Renal pelvis (tissue), 4 donors: Measurements from ENCODE around the gene COL4A6. TPM values are rescaled to one million over a fixed set of nuclear protein-coding genes. Genes with fewer than 3 reads are reported as not detected.

Experiments used
- DNase-seq: peaks from one replicate; pipeline ENCODE4 v3.0.0-alpha.2; 2013
- polyA plus RNA-seq, 3 donors: library from polyadenylated mRNA; unstranded; fragments of 120-200 nt; gene quantifications; one replicate each; pipeline ENCODE4 v1.2.1, GENCODE V29; 2013; ENCODE audit not compliant: insufficient read length in 3 of 3

COL4A6 gene
- polyA plus RNA-seq, 3 donors, result 13.6 to 18.6 (median 15.5) TPM

- no peak for DNase-seq
Observed at GRCh38 chrX:108217876-108218275, 220.3 kb downstream of the COL4A6 start.

- DNase-seq, result no peak
Observed at GRCh38 chrX:108216919-108217571, 221.2 kb downstream of the COL4A6 start.

DNA sequence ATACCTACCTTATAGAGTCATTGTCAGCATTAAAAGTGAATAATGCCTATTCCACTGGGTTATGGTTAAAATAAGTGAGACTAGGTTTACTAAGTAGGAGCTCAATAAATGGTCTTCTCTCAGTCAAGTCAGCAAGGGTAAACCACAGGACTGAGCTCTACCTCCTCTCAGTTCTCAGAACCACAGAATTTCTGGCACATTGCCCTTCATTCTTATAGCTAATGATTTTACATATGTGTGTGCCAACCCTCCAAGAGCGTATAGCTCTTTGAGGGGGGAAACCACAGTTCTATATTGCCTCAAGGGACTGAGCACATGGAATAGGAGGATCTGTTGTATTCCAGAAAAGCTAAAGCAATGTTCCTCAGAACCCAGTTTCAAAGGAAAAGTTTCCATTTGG is 221.8 kb downstream of the COL4A6 start:
- DNase-seq, result no peak

- no peak for DNase-seq
Observed at GRCh38 chrX:108211301-108211700, 226.9 kb downstream of the COL4A6 start.

GRCh38 chrX:108209006-108209554 is 229.1 kb downstream of the COL4A6 start:
- no peak for DNase-seq

DNA sequence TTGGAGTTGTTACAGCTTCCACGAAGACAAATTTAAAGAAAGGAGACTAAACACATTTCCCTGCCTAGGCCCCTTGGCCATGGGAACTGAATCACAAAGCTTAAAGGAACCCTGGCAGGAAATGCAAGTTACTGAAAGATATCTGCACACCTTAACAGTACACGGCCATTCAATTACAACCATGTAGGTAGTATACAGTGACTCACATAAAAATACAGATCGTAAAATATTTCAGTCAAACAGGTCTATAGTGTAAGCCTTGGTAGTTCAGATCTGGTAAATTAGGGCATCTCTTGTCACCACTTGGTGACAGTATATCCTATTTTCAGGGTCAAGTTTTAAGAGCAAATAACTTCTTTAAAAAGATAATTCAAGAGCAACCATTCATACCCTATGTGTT is 234.7 kb downstream of the COL4A6 start:
- DNase-seq, result no peak

DNA sequence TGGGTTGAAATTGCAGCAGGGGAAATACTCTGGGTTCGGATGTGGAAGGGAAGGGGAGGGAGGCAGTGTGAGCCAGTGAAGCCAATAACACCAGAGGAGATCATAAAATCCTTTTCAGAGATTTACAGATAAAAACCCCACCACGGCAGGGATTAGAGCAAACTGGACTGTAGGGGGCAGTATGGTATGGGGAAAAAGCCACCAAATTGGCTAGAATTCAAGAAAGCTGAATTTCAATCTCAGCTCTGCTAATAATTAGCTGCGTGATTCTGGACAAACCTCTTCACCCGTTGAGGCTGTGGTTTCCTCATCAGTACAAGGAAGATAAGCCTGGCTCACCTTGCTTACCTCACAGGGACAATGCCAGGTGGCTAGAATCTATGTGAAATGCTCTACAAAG is 238.5 kb downstream of the COL4A6 start:
- peak; percentile 12 for DNase-seq

DNA sequence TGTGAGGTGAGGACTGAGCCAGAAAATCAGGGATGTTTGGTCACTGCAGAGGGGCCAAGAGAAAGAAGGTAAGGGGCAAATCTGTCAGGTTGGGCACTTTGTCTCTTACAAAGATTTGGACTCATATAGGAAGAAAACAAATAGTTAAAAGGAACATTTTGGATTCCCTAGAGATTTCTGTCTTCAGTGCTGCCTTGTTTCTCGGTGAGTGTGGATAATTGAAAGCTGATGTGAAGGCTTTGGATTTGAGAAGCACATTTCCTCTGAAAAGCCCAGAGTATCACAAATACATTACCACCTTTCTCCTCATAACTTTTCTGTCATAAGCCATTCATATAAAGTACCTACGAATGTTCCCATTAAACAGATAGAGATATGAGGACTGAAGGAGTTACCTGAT is 239.2 kb downstream of the COL4A6 start:
- DNase-seq, result no peak

GRCh38 chrX:108198420-108198819 is 239.8 kb downstream of the COL4A6 start:
- DNase-seq, result no peak

GRCh38 chrX:108186811-108187210 is 251.4 kb downstream of the COL4A6 start:
- no peak for DNase-seq

DNA sequence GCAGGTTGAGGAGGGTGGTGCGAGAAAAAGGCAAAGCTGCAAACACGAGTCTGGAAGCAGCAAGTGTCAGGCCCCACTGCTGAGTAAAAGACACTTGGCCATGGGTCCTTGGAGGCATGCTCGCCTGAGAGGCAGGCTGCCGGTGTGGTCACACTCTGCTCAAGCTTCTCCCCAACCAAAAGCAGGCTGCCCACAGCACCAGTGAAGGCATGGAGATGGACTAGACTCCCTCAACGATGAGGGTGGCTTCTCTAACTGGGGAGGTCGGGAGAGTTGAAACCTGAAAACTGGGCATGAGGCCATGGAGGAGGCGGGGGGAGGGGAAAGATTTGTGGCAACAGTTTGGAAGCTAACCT is 260.1 kb downstream of the COL4A6 start:
- DNase-seq, result no peak

DNA sequence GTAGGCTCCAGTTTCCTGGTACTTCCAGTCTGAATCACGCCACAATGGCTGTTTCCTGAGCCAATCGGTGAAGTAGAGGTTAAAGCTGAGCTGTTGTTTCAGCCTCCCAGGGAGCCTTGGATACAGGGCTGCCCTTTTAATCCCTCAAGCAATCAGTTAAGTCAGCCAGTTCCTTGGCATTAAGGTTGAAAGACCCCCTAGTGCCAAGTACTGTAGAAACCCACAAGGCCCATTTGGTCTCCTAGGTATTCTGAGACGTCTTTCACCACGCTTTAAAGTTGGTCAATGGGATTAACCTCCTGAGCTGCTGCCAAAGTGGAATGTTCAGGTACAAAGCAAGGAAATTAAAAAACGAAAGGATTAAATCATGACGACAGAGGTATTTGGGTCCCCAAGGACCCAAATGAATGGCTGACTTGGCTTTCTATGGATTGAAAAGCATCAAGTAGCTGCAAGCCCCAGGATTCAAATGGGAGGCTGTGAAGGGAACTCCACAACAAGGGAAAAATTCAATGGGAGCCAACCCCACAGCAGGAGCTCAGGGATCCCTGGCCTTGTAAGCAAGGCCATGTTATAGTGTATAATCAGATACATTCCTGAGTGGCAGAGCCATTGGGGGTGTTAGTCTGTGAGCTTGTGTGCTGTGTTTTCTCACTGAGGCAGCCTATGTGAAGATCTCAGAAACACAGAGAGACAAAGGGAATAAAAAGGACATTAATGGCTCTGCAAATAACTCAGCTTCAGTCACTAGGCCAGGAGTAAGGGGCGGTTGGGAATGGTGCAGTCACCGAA is 260.7 kb downstream of the COL4A6 start:
- no peak for DNase-seq

GRCh38 chrX:108173874-108174273 is 264.3 kb downstream of the COL4A6 start:
- no peak for DNase-seq

DNA sequence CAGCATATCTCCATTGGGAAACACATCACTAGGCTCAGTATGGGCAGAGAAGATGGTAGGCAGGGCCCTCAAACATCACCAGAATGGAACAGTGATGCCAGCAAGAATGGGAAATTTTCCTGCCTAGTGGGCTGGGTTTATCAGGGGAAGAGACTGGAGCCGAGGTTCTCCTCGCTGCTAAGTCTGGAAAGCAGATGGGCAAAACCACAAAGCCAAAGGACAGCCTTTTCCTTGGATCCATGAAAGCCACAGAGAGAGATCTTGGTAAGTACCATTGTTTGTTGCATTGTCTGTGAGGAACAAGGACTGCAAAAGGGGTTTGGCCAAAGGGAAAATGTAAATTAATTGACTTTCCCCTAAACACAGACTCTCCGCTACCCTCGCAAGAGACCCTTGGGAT is 266.6 kb downstream of the COL4A6 start:
- DNase-seq, result no peak

- DNase-seq, result no peak
Observed at GRCh38 chrX:108169768-108170167, 268.5 kb downstream of the COL4A6 start.

DNA sequence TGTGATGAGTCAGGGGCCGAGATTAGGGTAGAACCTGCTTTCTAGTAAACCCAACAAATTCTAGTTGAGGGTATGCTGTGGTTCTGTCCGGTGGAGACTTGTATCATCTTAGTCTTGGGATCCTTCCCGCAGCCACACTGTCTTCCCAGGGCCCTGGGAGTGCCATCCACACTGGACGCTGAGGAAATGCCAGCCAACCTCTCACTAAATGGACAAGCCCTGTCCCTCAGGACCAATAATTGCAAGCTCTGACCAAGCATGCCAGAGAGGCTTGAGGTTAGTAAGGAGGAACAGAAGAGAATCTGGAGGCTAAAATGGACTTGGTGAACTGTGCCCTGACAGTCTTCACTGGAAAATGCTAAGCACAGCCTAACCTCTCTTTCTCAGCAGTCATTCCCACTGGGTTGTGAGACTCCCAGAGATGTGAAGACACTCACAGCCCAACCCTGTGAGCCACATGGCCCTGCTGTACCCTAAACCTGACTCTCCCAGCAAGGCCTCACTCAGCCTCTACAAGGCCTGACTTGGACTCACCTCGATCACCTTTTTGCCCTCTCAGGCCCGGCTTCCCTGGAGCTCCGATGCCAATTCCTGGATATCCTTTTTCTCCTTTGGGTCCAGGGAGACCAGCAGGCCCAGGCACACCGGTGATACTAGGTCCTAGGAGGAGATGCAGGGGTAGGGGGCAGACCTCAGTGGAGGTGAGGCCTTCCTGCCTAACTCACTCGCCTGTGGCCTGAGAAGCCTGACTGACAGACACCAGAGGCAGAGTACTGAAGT is 269.1 kb downstream of the COL4A6 start:
- DNase-seq, result no peak

DNA sequence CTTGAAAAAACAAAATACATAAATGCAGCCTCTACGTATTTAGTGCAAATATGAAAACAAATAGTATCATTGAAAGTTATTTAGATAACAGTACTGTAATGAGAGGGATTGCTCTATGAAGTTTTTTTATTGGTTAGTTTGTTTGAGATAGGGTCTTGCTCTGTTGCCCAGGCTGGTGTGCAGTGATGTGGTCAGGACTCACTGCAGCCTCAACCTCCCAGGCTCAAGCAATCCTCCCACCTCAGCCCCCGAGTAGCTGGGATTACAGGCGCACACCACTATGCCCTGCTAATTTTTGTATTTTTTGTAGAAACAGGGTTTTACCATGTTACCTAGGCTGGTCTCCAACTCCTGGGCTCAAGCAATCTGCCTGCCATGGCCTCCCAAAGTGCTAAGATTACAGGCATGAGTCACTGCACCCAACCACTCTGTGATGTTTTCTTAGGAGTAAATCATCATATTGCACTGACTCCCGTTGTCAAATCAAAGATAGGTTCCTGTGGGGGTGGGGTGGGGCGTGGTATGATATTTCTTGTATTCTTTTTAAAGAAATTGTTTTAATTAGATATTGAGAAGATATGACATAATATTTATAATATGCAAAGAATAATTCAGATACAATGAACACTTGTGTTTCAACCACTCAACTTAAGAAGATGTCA is 270.9 kb downstream of the COL4A6 start:
- no peak for DNase-seq

DNA sequence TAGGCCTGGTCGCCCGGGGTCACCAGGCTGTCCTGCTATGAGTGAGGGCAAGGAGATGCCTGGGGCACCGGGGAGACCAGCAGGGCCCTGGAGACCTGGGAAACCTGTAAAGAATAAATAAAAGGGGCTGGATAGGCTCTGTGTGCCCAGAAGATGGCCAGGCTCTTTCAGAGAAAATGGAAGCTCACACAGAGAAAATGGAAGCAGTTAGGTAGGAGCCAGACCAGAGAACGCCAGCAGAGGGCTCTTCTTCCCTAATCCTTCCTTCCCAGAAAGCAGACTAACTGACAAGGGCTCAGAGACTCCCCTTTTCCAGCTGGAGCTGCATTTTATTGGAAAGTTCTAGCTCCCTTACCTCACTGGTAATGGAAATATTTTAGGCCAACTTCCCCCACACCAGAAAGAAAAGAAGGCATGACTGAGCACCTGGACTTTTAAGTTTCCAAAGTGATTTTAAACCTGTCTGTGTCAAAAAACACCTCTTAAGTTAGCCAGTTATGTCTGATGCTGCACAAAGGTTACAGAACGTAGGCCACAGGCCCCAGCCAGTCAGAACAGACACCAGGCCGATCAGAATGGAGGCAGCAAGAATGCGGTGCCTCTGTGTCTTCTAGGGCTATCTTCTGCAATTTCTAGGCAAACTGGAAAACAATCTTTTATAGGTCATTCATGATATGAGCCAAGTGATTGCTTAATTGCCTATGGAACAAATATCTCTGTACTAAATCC is 272.7 kb downstream of the COL4A6 start:
- peak; percentile 10 for DNase-seq

- DNase-seq, result no peak
Observed at GRCh38 chrX:108163333-108164082, 274.7 kb downstream of the COL4A6 start.

- DNase-seq, result no peak
Observed at GRCh38 chrX:108162265-108162664, 276.0 kb downstream of the COL4A6 start.

DNA sequence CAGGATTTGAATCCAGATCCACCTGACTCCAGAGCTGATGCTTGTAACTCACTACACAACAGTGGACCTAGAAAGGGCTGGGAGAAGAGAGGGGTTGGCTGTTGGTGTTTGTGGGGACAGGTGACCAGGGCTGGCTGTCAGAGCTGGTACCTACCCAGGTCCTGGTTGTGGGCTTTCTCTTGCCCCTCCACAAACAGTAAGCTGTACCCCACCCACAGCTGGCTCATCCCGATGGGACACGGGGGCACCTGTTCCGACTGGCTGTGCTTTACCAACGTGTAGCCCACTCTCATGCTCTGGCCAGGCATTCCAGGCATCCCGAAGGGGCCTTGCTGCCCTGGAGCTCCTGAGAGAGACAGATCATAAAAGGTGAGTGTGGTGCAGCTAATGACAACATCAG is 277.9 kb downstream of the COL4A6 start:
- no peak for DNase-seq
